ENCODE data around the gene ABCC2.
"Not testable (repeated sequence)": the region's sequence is repeated elsewhere in the genome, so short reads cannot be mapped to it uniquely, and the experiment has no call there.

Gene ABCC2

DNA sequence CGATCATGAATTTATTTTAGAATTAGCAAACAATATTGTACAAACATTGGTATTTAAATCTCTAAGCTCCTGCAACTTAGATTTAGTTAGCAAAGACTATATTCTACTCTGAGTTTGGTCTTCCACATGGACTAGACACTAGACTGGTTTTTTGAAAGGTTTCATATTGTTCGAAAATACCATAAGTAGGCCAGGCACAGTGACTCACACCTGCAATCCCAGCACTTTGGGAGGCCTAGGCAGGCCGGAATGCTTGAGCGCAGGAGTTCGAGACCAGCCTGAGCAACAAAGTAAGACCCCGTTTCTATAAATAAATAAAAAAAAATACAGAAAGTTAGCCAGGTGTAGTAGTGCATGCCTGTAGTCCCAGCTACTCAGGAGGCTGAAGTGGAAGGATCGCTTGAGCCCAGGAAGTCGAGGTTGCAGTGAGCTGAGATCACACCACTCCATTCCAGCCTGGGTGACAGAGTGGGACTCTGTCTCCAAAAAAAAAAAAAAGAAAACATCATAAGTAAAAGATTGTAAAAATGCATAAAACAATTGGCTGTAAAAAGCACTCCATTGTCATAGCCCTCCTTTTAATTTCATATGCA is 73.1 kb downstream of the ABCC2 start:
- no peak for DNase-seq

DNA sequence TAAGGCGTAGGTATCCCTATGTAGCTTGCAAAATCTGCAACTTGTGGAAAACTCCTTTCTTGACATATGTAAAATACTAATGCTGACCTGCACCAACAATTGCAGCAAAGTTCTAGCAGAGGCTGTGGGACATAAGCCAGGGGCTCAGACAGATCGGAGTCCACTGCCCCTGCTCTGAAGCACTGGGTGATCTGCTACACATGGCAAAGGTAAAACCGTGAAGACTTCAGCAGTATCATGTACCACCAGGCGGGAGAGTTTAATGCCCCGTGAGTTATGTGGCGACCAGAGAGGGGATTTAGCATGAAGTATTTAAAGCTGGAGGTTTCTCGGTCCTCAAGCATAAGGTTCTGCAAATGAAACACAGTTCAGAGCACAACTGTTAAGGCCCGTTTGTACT is 76.4 kb downstream of the ABCC2 start:
- no peak for DNase-seq

DNA sequence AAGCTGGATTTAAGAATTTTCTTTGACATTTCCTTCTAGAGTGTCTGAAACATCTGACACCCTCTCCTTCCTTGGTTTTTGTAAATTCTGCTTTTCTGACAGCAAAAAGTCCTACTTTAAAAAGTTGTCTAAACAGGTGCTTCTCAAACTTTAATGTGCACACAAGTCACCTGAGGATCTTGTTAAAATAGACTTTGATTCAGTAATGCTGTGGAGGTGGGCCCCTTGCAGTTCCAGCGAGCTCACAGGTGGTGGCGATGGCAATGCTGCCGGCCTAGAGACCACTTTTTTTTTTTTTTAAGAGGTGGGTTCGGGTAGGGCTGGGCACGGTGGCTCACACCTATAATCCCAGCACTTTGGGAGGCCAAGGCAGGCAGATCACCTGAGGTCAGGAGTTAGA is 77.1 kb downstream of the ABCC2 start:
- no peak for DNase-seq

DNA sequence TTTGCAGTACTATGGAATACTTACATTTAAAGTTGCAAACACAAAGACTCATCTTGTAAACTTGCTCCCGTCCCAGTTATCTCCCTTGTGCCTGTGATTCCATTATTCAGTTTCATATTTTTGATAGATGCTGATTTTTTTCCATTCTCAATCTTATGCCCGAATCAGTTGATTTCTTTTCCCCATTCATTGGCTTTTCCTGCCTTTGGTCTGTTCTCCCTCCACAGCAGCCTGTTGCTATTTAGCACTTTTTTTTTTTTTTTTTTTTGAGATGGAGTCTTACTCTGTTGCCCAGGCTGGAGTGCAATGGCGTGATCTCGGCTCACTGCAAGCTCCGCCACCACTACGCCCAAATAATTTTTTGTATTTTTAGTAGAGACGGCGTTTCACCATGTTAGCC is 78.0 kb downstream of the ABCC2 start:
- DNase-seq = no peak

DNA sequence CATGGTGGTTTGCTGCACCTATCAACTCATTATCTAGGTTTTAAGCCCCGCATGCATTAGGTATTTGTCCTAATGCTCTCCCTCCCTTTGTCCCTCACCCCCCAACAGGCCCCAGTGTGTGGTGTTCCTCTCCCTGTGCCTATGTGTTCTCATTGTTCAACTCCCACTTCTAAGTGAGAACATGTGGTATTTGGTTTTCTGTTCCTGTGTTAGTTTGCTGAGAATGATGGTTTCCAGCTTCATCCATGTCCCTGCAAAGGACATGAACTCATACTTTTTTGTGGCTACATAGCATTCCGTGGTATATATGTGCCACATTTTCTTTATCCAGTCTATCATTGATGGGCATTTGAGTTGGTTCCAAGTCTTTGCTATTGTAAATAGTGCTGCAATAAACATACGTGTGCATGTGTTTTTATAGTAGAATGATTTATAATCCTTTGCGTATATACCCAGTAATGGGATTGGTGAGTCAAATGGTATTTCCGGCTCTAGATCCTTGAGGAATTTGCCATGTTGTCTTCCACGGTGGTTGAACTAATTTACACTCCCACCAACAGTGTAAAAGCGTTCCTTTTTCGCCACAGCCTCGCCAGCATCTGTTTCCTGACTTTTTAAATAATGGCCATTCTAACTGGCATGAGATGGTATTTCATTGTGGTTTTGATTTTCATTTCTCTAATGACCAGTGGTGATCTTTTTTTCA is 81.2 kb downstream of the ABCC2 start:
- DNase-seq = not testable (repeated sequence)

DNA sequence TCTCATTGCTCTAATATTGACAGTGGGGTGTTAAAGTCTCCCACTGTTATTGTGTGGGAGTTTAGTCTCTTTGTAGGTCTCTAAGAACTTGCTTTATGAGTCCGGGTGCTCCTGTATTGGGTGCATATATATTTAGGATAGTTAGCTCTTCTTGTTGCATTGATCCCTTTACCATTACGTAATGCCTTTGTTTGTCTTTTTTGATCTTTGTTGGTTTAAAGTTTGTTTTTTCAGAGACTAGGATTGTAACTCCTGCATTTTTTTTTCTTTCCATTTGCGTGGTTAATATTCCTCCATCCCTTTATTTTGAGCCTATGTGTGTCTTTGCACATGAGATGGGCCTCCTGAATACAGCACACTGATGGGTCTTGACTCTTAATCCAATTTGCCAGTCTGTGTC is 84.8 kb downstream of the ABCC2 start:
- DNase-seq = not testable (repeated sequence)

DNA sequence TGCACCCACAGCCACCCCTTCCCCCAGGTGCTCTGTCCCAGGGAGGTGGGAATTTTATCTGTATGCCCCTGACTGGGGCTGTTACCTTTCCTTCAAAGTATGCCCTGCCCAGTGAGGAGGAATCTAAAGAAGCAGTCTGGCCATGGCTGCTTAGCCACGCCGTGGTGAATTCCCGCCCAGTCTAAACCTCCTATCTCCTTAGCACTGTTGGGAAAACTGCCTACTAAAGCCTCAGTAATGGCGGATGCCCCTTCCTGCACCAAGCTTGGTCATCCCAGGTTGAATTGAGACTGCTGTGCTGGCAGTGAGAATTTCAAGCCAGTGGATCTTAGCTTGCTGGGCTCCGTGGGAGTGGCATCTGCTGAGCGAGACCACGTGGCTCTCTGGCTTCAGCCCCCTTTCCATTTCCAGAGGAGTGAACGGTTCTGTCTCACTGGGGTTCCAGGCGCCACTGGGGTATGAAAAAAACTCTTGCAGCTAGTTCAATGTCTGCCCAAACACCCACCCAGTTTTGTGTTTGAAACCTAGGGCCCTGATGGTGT is 87.2 kb downstream of the ABCC2 start:
- DNase-seq = no peak

DNA sequence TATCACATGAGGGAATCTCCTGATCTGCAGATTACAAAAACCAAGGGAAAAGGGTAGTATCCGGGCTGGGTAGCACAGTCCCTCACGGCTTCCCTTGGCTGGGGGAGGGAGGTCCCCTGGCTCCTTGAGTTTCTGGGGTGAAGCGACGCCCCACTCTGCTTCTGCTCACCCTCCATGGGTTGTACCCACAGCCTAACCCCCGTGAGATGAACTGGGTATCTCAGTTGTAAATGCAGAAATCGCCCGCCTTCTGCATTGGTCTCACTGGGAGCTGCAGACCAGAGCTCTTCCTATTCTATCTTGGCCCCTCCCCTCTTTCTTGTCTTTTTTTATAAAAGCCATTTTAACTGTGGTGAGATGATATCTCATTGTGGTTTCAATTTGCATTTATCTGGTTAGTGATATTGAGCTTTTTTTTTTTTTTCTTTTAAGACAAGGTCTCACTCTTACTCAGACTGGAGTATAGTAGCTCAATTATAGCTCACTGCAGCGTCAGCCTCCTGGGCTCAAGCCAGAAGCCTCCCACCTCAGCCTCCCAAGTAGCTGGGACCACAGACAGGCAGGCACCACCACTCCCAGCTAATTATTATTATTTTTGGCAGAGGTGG is 87.8 kb downstream of the ABCC2 start:
- peak in 1 of 2 donors; percentile 45 for DNase-seq

DNA sequence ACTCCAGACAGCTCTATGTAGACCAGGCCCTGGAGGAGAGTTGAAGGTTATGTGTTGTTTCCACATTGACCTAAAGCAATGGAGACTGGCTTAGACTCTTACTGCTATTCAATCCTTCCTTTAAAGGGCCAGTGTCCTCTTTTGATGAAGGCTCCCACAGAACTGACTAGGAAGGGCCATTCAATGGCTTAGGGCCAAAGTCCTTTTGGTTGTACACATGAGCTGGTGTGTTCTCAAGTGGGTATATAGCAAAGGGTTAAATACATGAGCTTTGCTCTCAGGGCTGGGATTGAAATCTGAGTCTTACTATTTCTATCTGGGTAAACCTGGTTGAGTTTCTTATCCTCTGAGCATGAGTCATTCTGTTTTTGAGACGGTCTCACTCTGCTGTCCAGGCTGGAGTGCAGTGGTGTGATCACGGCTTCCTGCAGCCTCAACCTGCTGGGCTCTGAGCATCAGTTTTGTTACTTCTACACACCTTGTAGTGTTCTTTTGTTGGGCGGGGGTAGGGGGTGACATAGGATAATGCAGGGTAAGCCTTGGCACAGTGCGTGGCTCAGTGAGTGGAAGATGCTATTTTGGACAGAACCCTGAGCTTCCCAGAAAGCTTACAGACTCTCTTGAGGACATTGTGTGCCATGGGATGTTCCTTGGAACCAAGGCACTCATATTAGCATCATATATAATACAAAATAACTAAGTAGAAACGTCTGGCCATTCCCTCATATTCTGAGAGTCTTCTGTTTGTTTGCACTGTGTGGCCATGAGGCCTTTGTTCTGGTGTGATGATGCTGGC is 90.1 kb downstream of the ABCC2 start:
- no peak for DNase-seq

DNA sequence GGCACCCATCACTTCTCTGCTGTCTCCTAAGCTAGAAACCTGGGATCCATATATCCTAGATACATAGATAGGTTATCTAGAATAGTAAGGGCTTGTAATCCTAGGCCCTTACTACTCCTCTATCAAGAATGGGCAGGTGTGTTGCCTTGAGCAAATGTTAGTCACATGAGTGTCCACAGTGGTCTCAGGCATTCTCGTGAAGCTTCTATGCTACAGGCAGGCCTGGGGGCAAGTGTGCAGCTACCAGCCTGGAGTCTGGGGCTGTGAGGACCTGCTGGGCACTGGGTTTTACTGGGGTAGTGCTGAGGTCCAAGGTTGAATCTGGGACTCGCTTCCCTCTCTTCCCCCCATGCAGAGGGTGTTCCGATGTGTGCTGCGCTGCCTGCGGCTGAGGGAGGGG is 91.4 kb downstream of the ABCC2 start:
- no peak for DNase-seq

DNA sequence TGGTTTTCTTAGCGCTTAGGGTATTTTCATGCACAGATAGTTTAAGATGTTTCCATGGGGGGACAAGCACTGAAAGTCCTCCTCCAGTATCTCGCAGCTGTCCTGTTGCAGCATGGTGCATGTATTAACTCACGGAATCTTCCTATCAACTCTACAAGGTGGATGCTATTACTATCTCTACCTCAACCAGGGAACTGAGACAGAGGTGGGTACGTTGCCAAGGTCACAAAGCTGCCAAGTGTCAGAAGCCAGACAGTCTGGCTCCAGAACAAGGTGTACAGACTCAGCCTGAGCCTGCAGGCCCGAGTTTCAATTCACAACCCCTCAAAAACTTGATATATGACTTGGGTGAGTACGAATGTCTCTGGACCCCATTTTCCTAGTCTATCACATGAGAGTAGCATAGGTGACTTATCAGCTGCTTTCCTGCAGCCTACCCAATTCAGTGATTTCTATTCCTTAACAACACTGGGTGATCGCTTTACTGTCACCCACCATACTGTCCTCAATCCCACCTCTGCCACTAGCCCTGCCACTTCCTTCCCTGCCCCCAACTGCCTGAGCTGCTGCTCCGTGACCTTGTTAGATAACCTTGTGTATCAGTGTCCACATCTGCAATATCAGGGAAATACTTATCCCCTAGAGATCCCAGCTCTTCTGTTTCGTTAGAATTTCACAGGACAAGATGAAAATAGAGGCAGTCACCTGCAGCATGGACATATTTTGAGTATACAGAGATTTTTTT is 92.1 kb downstream of the ABCC2 start:
- no peak for DNase-seq

DNA sequence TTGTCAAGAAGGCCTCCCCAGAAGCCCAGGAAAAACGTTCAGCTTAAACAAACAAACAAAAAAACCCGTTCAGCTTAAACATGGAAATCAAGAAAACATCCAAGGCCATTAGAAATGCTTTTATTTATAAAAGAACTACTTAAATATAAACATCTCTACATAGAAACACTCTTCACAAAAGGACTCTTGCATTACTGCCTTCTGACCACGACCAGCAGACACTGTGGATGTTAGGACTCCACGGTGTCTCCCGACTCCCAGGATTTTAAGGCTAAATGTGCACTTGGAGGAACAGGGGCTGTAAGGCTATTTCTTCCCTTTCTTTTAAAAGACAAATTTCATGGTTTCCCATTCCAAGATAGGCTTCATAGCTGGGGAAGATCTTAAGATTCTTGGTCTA is 93.0 kb downstream of the ABCC2 start:
- no peak for DNase-seq

DNA sequence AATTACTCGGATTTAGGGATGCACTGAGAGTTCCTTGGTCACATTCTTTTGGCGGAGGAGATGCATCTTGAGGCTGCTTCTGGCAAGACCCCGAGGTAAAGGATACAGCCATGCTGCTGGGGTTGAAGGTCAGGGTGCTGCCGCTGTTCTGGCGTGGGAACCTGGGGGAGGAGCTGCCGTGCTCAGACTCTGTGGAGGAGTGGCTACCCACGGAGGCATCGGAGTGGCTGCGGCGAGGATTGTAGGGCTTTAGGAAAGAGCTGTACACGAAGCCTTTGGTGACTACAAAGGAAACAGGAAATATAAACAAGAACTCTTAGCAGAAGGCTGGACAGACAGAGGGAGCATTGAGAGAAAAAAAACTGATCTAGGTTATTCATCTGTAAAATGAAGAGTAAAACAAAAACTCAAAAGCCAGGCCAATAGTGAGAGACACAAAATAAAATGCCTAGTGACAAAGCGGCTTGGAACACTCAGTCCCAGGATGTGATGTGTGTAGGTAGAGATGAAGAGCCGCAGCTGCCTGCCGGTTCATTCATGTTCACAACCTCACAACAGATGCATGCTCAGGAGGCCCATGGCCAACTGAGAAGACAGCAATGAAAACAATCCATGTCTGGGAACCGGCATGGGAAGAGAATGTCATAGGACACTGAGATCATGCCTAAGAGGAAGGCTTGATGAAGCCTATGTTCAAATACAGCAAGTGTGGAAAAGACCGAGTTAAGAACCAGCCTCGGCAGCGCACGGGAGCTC is 97.8 kb downstream of the ABCC2 start:
- DNase-seq = no peak

DNA sequence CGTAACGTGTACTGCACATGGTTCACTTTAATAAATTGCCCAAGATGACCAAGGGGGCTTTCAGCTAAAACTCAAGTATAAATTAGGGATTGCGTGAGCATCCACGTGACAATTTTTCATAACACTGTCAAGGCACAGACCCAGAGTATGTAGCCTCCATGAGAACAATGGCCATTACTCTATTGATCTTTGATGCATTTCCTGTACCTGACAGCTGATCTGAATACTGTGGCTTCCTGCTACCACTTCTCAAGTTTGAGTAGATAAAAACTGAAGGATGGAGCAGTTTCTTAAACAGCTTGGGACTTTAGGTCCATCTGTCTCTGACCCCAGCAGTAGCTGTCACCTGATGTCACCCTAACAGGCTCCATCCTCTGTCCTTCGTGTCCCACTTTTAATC is 98.9 kb downstream of the ABCC2 start:
- DNase-seq = no peak

DNA sequence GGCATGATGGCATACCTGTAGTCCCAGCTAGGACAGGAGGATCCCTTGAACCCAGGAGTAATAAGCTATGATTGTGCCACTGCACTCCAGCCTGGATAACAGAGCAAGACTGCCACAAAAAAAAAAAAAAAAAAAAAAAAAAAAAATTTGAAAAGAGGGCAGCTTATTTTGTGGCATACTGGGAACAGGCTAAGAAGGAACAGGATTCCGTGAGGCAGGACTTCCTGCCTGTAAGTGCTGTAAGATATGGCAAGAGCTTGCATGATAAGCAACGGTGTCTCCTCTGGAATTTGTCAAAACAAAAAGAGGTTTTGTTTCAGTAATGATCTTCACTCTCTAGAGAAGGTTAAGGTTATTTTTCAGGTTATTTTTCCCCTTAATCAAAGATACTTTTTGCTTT is 101.1 kb downstream of the ABCC2 start:
- DNase-seq = no peak

DNA sequence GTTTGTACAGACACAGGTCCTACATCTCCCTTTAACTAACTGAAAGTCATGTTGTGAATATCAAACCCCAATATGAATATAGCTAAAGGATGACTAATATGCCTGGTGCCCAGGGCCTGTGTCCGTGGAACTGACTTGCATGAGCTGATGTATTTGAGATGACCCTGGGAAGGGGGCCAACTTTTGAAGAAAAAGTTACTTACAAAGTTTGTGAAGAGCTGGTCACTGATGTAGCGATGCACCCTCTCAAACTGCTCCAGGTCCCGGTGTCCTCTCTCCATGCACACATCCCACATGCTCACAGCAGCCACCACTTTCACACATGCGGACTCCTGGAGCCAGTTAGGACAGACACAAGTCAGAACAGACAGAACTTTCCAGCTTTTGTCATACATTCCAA is 106.2 kb downstream of the ABCC2 start:
- no peak for DNase-seq

DNA sequence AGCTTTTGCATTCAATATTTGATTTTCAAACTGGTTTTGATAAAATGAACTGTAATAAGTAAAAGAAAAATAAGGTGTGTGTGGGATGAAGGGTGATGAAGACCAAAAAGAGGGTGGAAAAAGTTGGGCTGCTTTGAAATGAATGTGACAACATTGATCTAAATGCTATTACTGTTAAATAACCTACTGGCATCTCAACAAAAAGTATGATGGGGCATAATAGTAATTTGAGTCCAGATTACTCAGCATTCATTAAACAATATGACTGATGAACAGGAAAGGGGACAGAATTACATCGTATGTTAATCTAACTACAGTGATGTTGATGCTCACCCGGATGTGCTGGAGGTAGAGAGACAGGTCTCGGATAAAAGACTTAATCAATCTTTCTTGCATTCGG is 112.2 kb downstream of the ABCC2 start:
- DNase-seq = no peak

DNA sequence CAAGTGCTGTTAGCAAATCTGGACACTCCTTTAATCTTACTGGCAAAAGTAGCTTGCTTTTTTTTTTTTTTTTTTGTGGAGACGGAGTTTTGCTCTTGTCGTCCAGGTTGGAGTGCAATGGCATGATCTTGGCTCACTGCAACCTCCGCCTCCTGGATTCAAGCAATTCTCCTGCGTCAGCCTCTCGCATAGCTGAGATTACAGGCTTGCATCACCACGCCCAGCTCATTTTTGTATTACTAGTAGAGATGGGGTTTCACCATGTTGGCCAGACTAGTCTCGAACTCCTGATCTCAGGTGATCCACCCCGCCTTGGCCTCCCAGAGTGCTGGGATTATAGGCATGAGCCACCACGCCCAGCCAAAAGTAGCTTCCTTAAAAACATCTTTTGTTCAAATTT is 112.6 kb downstream of the ABCC2 start:
- not testable (repeated sequence) for DNase-seq

DNA sequence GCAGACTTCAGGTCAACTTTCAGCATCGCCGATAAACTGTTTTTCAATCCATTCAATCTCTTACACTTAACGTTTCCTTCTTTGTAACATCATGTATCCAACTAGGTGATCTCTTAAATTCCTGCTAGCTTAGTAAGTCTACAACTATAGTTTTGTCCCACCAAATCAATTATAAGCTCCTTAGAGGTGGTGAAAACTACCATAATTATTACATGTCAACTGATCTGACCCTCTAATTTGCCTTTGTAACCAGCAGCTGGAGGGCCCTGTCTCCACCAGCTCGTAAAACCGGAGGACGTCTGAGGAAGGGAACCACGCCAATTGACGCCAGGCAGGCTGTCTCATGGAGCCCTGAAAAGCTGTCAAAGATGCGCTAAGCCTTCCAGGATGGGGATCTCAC is 113.4 kb downstream of the ABCC2 start:
- DNase-seq = no peak

All from bone marrow (tissue), 2 donors.